ENCODE measurements around the gene CD180.

CD180 gene

DNA sequence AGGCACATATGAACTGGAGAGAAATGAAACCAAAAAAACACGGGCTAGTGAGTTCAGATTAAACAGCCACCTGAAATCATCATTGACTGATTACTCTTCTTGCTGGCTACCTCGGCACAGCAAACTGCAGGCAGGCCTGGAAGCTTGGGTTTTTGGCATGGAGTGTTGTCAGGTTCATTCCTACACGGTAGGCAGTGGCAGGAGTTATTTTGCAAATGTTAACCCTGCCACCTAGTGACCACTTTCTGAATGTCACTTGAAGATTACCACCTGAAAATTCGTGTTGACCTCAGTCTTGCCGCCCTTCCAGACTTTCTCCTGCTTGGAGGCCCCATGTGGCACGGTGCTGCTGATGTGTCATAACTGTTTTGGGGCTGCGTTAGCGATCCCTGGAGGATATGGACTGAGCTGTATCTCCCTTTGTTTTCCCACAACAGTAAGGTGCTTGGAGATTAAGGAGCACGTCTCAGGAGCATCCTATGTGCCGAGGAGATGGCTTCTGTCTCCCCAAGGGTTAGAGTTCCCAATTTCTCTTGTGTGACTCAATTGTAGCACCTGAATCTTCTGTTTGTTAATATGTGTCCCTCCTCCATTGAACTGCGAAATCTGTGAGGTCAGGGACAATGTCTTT is 12.7 kb upstream of the CD180 start:
- peak; percentile 73 to 85 for DNase-seq

DNA sequence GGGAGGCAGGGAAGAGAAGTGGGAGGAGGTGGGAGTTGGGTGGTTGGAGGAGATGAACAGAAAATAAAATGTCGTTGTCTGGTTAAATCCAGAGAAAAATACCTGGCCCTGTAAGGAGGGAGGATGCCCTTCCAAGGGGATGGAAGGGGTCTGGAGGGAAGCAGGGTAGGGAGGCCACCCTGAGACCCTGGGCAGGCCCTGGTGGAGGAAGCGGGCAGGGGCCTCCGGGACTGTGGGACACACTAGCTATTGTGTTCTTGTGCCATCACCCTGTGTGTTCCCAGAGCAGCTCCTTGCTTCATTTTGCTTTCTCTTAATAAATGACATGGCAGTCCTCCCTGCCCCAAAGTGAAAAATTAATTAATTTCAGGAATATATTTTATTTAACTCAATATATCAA is 11.8 kb upstream of the CD180 start:
- no peak for DNase-seq

DNA sequence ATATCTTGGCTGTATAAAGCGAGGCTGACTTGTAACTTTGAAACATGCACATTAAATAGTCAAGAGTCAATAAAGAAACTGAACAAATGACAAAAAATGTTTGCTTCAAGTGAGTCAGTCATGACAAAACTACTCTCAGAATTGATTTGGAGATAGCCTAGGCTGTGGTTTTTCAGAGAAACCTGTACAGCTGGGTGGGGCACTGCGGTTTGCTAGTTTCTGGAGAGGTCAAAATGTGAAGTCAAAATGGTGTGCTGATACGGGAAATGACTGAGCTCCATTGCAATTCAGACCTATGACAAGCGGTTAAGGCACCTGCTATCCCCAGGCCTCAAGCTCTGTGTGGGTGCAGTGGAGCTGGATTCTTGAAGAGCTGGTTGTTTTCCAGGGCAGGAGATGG is 10.3 kb upstream of the CD180 start:
- peak; percentile 90 to 93 for DNase-seq

DNA sequence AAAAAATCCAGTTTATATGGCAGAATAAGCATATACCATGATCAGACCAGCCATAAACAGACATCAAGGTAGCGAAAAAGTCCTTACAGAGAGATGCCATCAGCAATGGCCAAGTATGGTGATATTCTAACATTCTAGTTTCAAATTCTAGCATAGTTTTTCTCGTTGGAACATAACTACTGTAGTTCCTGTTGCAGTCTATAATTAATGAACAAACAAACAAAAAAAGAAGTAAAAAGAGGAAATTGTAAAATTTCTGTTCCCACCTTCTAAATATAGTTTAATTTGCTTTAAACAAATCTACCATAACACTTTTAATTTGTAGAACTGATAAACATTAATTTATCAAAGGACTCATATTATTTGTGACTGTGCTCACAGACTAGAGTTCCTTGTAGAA is 9.9 kb upstream of the CD180 start:
- no peak for DNase-seq

DNA sequence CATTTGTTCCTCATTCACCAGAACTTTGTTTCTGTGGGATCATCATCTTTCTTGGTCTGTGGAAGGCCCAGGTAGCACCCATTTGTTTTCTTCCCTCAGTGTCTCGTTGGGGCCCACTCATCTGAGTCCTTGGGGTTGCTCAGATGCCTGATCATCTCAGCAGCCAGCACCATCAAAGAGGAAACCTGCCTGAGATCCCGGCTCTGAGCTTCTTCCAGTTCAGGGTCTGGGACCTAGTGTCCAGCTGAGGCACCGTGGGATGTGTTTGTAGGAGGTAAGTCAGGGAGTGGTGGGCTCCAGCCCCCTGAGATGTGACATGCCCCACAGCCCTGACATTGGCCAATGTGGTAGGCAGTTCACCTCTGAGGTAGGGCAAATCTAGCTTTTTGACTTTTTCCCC is 9.4 kb upstream of the CD180 start:
- DNase-seq = no peak

DNA sequence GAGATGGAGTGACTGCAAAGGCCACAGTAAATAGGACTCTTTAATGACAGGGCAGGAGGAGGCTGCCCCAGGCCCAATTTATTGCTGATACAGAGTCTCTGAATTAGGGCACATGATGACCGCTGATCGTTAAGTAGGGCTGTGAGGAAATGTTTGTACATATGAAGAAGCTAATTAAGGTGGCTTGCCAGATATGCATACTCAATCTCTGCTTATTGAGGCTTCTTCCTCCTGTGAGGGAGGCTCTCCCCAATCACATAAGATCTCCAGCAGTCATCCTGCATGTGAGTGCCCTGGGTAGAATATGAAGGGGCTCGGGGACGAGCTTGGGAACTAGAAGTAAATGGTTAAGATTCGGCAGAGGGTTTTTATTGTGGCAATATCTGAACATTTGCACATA is 8.2 kb upstream of the CD180 start:
- DNase-seq = no peak

DNA sequence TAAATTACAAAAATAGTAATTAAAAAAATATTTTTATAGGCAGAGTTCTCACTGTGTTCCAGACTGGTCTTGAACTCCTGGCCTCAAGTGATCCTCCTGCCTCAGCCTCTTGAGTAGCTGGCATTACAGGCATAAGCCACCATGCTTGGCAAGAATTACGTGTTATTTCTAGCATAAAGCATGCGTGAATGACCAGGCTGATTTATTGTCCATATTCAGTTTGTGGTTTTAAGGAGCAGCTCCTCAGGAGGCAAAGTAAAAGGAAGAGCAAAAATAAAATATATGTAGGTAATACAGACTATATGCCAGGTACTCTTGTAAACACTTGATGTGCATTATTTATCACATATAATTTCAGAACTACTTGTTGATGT is 7.1 kb upstream of the CD180 start:
- DNase-seq = no peak

DNA sequence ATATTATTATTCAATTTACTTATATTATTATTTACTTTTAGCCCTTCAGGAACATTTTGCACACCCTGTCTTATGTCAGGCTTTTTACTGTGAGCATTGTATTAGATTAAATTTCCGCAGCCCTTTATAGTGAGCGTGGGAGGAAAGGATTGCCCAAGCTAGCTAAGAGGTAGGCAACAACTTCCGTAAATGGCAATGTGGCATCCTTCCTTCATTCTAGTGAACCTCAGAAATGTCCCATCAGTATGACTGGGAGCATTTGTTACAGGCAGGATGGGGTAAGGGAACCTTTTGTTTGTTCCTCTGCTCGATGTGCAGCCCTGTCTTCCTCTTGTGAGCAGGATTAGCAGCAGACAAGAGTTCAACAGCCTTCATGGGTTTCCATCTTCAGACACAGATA is 6.2 kb upstream of the CD180 start:
- DNase-seq = no peak

DNA sequence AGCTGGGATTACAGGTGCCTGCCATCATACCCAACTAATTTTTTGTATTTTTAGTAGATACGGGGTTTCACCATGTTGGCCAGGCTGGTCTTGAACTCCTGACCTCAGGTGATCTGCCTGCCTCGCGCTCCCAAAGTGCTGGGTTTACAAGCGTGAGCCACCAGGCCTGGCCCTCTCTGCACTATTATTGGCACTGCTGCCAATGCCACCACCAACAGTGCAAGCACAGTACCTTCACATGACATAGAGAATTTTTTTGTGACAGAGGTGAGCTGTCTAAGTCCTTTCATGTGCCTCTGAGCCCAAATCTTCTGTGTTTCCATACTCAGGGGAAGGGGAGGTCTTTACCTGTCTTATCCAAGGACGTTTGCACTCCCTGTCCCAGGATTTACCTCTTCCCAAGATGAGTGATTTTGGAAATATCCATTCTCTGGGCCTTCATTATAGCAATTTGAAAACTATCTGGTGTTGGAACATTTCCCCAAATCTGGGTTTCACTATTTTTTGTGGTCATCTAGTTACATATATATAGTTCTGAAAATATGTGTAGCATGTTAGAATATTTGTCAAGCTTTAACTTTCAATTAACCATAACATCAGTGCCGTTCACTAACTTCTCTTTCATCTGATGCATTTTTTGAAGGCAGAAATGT is 5.4 kb upstream of the CD180 start:
- no peak for DNase-seq

DNA sequence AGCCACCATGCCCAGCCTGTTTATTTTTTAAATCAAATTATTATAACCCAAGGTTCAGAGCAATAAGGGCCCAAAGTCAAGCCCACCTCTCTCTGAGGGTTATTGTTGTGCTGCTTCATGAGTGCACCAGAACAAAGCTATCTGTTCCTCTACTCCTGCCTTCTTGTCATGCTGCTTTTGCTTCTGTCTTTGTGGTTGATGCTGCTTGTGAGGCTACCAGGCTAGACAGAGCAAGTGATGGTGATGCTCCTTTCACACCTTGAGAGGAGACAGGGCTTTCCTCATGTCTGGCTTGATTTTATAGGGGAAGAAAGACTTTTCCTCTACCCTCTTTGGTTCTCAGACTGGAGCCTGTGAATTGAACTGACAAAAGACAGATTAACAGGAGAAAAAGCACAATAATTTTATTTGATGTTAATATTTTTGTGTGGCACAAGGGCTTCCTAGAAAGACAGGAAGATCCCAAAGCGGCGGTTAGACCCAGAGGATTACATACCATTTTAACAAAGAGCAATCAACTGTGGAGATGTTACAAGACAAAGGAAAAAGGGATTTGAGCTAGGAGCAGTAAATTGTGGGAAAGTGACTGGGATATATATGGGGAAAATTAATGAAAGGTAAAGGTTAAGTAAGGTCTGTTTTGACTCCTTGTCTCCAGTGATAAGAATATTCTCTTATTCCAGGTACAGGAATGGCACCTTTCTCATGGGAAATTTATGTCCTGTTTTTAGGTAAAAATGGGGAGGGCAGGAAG is 4.4 kb upstream of the CD180 start:
- no peak for DNase-seq

DNA sequence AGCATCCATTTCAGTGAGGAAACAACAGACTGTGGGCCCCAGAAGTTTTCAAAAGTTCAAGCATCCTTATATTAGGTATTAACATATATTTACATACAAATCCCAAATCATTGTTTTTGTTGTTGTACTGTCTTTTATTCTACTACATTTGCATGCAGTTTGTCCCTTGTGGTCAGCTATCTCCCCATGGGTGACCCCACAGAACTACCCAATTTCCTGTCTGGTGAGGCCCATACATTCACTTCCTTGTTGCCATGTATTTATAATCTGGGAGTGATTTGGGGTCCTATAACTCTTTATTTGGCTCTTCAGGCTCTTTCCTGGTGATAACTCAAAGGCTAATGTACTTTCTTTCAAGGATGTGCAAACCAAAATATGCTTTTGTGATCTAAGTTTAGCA is 3.3 kb upstream of the CD180 start:
- no peak for DNase-seq

DNA sequence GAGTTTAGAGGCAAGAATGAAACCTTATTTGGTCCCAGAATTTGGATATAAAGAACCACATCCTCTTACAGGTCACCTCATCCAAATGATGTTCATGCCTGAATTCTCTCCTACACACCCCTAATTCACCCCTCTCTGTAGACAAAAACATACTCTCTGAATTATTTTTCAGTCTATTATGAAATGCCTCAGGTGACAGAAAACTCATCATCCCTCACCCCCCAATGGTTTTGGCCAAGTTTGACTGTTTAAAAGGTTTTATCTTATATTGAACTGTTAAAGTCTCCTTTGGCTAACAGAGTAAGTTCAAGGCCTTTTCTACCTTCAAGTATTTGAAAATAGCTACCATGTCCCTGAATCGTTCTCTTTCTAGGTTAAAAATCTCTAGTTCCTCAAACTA is 2.3 kb upstream of the CD180 start:
- no peak for DNase-seq

DNA sequence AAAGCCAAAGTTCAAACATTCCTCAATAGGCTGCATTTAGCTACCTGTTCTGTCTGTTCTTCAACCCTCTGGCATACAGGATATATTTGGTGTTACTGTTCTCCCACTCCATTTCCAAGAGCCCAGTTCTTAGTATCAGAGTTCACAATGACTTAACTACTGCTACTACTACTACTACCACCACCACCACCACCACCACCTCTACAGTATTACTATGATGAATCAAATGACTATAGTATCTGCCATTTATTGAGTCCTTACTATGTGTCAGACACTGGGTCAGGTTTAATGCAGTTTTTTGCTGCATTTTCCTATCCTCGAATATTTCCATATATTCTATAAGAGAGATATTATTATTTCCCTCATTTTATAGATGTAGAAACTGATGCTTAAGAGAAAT is 937 bp upstream of the CD180 start:
- DNase-seq = no peak

DNA sequence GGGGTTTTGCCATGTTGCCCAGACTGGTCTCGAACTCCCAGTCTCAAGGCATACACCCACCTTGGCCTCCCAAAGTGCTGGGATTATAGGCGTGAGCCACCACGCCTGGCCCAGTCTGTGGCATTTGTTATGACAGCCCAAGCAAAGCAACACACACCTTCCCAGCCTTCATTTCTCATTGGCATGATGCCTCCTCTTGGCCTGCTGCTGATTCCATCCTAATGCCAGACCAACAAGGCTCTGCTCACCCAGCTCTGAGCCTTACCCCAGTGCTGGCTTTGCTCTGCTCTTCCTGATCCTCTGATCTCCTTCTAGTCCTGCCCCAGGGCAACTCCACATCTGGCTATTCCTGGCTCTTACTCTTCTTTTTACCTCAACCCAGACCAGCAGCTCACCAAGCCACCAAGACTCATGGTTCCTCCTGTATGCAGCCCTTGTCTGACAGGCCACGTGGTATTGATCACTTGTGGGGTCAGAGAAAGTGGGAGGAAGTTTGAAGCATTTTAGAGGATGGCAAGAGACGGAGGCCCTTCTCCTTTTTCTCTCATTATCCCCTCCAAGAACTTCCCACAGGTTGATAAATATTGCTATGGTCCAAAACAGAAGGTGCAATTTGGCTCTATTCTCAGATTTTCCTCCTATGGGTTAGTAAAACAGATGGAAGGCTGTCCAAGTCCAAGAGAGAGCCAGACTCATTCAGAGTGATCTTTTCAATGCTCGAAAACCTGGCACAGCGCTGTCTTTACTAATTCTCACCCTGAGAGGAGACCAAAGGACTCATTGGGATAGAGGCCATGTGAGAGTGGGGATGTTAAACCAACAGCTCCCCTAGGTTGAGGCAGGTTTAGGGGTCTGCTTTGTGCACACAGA is 958 bp downstream of the CD180 start:
- no peak for DNase-seq

DNA sequence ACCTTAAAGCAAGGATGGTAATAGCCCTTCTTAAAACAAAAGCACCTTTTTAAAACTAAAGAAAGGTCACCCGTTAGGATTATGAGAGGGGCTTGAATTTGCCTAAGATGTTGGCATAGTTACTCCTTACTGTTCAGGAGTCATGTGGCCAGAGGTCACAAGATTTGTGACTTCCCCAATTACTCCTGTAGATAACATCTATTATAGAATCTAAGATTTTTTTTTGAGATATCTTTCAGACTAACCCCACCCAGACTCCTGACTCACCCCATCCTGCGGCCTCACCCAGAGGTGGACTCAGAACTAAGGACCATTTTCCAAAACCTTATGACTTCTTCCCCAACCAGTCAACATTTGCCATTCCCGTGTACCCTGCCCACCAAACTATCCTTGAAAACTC is 2.4 kb downstream of the CD180 start:
- peak in 1 of 2 donors; percentile 27 for DNase-seq

DNA sequence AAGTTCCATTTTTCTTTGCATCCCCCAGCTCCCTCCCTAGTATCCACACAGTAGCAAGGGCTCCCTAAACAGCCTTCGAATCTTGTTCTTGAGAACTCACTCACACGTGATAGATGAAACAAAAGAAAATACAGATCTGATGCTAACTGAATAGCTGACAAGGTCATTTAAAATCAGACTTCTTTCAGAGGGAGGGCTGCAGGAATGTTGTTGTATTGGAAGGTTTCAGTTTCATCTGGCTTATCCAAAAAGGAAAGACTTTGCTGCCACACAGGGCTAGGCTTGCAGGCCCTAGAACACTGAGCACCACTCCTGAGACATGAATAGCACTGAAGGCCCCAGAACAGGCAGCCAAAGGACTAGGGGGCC is 3.2 kb downstream of the CD180 start:
- DNase-seq = no peak

DNA sequence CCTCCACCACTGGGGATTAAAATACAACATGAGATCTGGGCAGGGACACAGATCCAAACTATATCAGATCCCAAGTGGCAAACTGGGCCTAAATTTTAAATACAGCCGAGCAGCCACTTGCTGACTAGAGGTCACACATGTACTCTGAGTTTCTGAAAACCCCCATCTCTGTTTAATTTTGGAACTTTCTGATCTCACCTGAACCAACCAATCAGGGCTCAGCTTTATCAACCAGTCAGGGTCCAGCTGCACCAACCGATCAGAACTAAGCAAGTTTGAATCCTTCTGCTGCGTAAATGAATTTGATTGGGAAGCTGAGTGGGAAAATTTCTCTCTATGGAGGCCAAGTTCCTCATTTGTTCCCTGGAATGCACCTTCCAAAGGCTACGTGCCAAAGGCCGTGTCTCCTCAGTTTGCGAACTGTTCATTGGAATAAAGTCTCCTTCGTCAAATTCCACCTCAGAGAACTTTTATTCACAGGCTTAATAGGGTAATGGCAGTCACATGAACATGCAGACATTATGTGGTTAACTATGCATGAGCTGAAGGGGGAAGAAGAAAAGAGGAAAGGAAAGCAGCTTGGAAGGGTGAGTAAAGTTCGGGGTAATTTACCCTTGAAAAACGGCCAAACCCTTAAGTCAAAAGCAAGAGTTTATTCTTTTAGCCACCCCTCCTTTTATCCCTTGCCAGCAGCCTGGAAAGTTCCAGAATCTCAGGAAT is 3.7 kb downstream of the CD180 start:
- no peak for DNase-seq

DNA sequence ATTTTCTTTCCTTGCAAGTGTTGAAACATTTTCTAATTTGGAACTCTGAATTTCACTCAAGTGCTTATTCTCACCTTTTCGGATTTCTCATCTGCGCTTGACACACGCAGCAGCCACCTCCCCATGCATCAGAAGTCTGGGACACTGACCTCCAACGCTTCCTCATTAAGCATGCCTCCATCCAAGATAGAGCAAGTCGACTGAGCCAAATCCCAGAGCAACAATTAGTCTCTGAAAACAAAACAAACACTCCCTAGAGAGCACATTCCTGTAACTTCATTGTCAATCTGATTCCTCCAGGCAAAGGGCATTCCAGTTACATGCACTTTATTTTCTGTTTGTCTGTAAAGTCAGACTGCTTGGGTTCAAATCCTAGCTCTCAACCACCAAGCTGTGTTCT is 5.7 kb downstream of the CD180 start:
- DNase-seq = no peak

DNA sequence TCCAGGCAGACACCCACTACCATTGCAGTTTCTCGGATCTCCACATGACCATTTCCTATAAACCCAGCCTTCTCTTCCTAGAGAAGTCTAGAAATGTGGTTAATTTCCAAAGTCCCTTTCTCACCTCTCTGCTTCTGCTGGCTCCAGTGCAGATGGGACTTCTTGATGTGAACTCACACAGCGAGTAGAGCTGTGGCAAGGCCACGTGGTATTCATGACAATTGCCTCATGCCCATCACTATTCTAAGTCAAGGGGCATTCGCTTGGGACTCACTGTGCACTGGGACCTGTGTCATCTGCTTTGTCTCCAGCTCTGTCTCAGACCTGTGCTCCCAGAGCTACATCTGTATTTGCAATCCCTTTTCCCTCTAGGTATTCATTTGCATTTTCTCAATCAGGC is 6.2 kb downstream of the CD180 start:
- DNase-seq = no peak

DNA sequence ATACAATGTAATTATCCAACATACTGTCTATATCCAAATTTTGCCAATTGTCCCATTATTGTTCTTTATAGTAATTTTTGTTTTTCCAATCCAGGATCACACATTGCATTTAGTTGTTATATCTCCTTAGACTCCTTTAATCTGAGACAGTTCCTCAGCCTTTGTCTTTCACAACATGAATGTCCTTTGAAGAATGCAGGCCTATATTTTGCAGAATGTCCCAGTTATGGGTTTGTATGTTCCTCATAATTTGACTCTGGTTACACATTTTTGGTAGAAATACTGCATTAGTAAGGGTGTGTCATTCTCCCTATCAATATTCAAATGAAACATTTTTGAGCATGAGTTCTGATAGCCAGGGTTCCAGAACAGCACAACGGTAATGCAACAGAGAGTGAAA is 6.7 kb downstream of the CD180 start:
- no peak for DNase-seq

DNA sequence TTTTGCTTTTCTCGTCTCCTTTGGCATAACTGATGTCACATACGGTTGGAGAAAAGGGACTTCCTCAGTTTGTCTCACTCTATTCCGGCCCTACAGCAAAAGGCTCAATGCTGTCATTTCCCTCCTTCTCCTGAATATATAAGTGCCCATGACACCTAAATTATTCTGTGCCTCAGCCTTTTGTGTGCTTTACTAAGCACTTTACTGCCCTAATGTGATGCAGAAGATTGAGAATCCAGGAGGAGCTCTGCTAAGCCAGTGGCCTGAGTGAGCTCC is 7.6 kb downstream of the CD180 start:
- DNase-seq = no peak

DNA sequence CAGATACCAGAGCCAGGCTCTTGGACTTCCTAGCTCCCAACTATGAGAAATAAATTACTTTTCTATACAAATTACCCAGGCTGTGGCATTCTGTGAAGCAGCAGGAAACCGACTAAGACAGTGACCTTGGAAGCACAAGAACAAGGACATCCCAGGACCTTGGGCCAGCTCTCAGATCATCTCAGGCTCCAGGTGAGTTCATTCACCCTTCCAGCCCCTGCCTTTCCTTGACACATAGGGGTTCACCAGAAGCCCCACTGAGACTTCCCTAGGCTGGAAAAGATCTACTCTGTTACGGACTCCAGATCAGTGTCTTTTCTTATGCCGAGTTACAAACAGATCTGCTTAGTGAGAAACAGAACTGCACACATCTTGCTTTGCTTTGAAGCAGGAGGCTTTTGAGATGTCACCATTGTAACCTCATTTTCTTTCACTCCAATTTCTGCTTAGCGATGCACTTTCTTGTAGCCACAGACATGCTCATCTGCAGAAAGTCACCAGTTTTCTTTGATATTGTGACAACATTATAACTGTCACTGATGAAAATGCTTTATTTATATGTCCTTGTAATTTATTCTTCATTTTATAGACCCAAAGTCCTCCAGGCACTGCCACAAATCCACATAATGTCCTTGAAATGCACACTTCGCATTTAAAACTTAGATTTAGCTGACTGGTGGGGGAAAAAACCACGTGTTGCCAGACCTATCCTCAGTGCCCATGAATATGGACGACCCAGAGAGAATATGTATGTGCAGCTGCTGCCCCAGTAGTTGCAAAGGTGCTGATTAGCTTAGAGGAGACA is 8.1 kb downstream of the CD180 start:
- DNase-seq = no peak

All from CD4-positive, alpha-beta T cell treated with Interferon alpha-2 for 1 hour (primary cell).